GM23338 (cell line): ENCODE measurements around the gene RNF31. TPM values are rescaled to one million over a fixed set of nuclear protein-coding genes. Genes with fewer than 3 reads are reported as not detected.

Source experiments
- ATAC-seq: fragments of 200-7000 bp; cut with Tn5 transposase; 3 replicates; pipeline ENCODE4 v1.9.1; 2020
- DNase-seq: peaks from one replicate; pipeline ENCODE4 v3.0.0-alpha.2; 2015; ENCODE audit warnings: low spot score
- H2AFZ ChIP-seq: fragments of 200-600 bp; sonication (generic); 2 replicates; pipeline ENCODE4 v1.8.0; 2016; ENCODE audit warnings: antibody characterized with exemption, mild to moderate bottlenecking, moderate library complexity
- H3F3A ChIP-seq: fragments of 200-600 bp; sonication (generic); replicated peaks from 2 replicates; pipeline ENCODE4 v1.8.0; 2017; ENCODE audit warnings: antibody characterized with exemption, mixed run types, low read depth
- H3K27ac ChIP-seq: fragments of 200-600 bp; sonication (generic); 2 replicates; pipeline ENCODE4 v1.6.1; 2016; ENCODE audit warnings: low read depth
- H3K27me3 ChIP-seq: fragments of 200-600 bp; sonication (generic); 2 replicates; pipeline ENCODE4 v1.8.0; 2016; ENCODE audit warnings: mild to moderate bottlenecking, mixed run types, moderate library complexity; ENCODE audit not compliant: insufficient read depth
- H3K36me3 ChIP-seq: fragments of 200-600 bp; sonication (generic); 2 replicates; pipeline ENCODE4 v1.8.0; 2016; ENCODE audit warnings: mild to moderate bottlenecking; ENCODE audit not compliant: insufficient read depth
- H3K4me1 ChIP-seq: fragments of 200-600 bp; sonication (generic); 2 replicates; pipeline ENCODE4 v1.8.0; 2016; ENCODE audit warnings: mild to moderate bottlenecking, moderate library complexity; ENCODE audit not compliant: insufficient read depth
- H3K4me2 ChIP-seq: fragments of 200-600 bp; sonication (generic); 2 replicates; pipeline ENCODE4 v1.7.1; 2017; ENCODE audit warnings: mixed run types
- H3K4me3 ChIP-seq: fragments of 200-600 bp; sonication (generic); 2 replicates; pipeline ENCODE4 v1.6.1; 2016; ENCODE audit warnings: mixed run types
- H3K79me2 ChIP-seq: fragments of 200-600 bp; sonication (generic); replicated peaks from 2 replicates; pipeline ENCODE4 v1.8.0; 2017; ENCODE audit warnings: mild to moderate bottlenecking; ENCODE audit not compliant: insufficient read depth
- H3K9me2 ChIP-seq: fragments of 200-600 bp; sonication (generic); 2 replicates; pipeline ENCODE4 v1.8.0; 2017; ENCODE audit not compliant: insufficient read depth
- H4K20me1 ChIP-seq: fragments of 200-600 bp; sonication (generic); replicated peaks from 2 replicates; pipeline ENCODE4 v1.8.0; 2017; ENCODE audit warnings: mild to moderate bottlenecking; ENCODE audit not compliant: insufficient read depth
- H3K27ac Mint-ChIP-seq: 2 replicates; pipeline ENCODE4 v1.8.0; 2020; ENCODE audit warnings: inconsistent platforms, mild to moderate bottlenecking, moderate library complexity, mixed read lengths
- H3K27me3 Mint-ChIP-seq: 3 replicates; pipeline ENCODE4 v1.8.0; 2022; ENCODE audit warnings: low read depth, mild to moderate bottlenecking, moderate library complexity, mixed read lengths, inconsistent platforms; ENCODE audit not compliant: insufficient read depth, poor library complexity
- H3K36me3 Mint-ChIP-seq: 3 replicates; pipeline ENCODE4 v1.8.0; 2021; ENCODE audit warnings: low read depth, mild to moderate bottlenecking, inconsistent platforms, moderate library complexity, mixed read lengths
- H3K4me1 Mint-ChIP-seq: 3 replicates; pipeline ENCODE4 v1.8.0; 2020; ENCODE audit warnings: mild to moderate bottlenecking, inconsistent platforms, mixed read lengths
- H3K4me3 Mint-ChIP-seq: 3 replicates; pipeline ENCODE4 v1.8.0; 2021; ENCODE audit warnings: moderate library complexity, mild to moderate bottlenecking, inconsistent platforms, mixed read lengths
- H3K9me3 Mint-ChIP-seq: 3 replicates; pipeline ENCODE4 v1.8.0; 2020; ENCODE audit warnings: moderate library complexity, mild to moderate bottlenecking, inconsistent platforms, mixed read lengths
- CREB1 ChIP-seq: fragments of 250-450 bp; sonication (Bioruptor Pico); IDR thresholded peaks from 2 replicates; pipeline ENCODE4 v1.5.0; 2020; ENCODE audit warnings: low read depth, mild to moderate bottlenecking, moderate library complexity
- EZH2 ChIP-seq: fragments of 200-600 bp; sonication (generic); IDR thresholded peaks from one replicate; pipeline ENCODE4 v1.8.0; 2017; ENCODE audit warnings: antibody characterized with exemption, mild to moderate bottlenecking, low read depth; ENCODE audit not compliant: unreplicated experiment
- EZH2phosphoT487 ChIP-seq: fragments of 200-600 bp; sonication (generic); IDR thresholded peaks from one replicate; pipeline ENCODE4 v1.8.1; 2018; ENCODE audit warnings: antibody characterized with exemption; ENCODE audit not compliant: unreplicated experiment
- JUNB ChIP-seq: IDR thresholded peaks from one replicate; pipeline ENCODE4 v1.6.1; 2016; ENCODE audit warnings: antibody characterized with exemption; ENCODE audit not compliant: unreplicated experiment
- NANOG ChIP-seq: IDR thresholded peaks from 2 replicates; pipeline ENCODE4 v1.6.1; 2016; ENCODE audit warnings: antibody characterized with exemption, borderline replicate concordance
- POLR2AphosphoS5 ChIP-seq: IDR thresholded peaks from 2 replicates; pipeline ENCODE4 v1.6.1; 2016; ENCODE audit warnings: antibody characterized with exemption, low read depth
- STAT1 ChIP-seq: IDR thresholded peaks from one replicate; pipeline ENCODE4 v1.6.1; 2016; ENCODE audit warnings: antibody characterized with exemption; ENCODE audit not compliant: unreplicated experiment
- ZNF114 ChIP-seq: fragments of 250-450 bp; sonication (Bioruptor Pico); IDR thresholded peaks from 2 replicates; pipeline ENCODE4 v1.5.0; 2020; ENCODE audit warnings: mild to moderate bottlenecking, moderate library complexity
- ZNF331 ChIP-seq: fragments of 250-450 bp; sonication (Bioruptor Pico); IDR thresholded peaks from 2 replicates; pipeline ENCODE4 v1.5.0; 2020; ENCODE audit warnings: low read depth, mild to moderate bottlenecking, moderate library complexity
- polyA plus RNA-seq: library from polyadenylated mRNA; unstranded; fragments of >200 nt; fragmentation: Nextera tagmentation; extraction: Ambion mirVana; gene quantifications from 2 replicates; pipeline ENCODE4 v1.2.1, GENCODE V29; 2016
- total RNA-seq: library from RNA; depleted of rRNA; stranded (reverse); fragments of >200 nt; shearing (Covaris generic); gene quantifications from 2 replicates; pipeline ENCODE4 v1.2.3, GENCODE V29; 2014
- TF ChIP-seq, protein P1 (sequence below): IDR thresholded peaks from one replicate; pipeline ENCODE4 v1.6.1; 2018; ENCODE audit warnings: antibody characterized with exemption; ENCODE audit not compliant: unreplicated experiment
- TF ChIP-seq, protein P2 (sequence below): IDR thresholded peaks from 2 replicates; pipeline ENCODE4 v1.6.1; 2016; ENCODE audit warnings: antibody characterized with exemption
- TF ChIP-seq, protein P3 (sequence below): fragments of 250-450 bp; sonication (Bioruptor Pico); IDR thresholded peaks from 2 replicates; pipeline ENCODE4 v1.5.0; 2020; ENCODE audit warnings: mild to moderate bottlenecking, moderate library complexity
- TF ChIP-seq, protein P4 (sequence below), 2 experiments: fragments of 200-600 bp in 1 of 2; sonication (generic) in 1 of 2; conservative IDR thresholded peaks; 2 replicates each; pipeline versions ENCODE4 v1.5.1 to v1.6.1; 2016 to 2017; ENCODE audit warnings: antibody characterized with exemption in 2 of 2, low read depth in 2 of 2, mild to moderate bottlenecking in 2 of 2, moderate library complexity in 1 of 2

RNF31 gene
- total and polyA plus RNA-seq, 2 experiments from 2014 or later = 54.8 to 87.4 TPM

DNA sequence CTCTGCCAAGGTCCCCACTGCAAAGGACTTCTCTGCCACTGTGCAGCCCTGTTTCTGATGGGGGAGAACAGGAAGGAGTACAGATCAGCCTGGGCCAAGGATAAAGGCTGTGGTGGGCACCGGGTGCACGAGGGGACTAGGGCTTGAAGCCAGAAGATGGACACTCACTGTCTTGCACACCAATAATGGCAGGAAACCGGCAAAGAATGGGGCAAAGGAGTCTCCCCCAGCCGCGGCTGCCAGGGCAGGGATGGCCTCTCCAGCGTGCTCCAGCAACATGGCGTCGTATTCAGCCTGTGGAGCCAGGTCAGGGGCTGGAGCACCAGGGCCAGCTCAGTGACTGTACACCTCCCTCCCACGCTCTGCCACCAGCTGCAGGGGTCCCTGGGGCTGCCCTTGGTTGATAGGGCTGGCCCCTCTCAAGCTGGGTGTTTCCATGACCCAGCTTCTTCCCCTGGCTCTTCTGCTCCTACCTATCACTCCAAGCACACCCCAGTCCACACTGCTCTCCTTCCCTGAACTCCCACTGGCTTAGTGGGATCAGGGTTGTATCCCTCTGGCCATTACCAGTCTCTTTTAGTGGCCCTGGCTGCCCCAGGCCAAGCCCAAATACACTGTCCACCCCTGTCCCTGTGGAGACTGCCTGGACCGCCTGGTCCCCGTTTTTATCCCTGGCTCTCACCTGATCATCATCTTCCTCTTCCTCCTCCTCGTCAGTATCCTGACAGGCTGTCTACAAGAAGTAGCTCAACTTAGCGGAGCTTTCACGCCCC is 35.0 kb downstream of the RNF31 start:
- Histone ChIP-seq H2AFZ (no peak overlapping the region), H3K27ac (no peak overlapping the region), H3K4me1 (no peaks in the 10 kb centered on the region), H4K20me1 (no peaks in the 10 kb centered on the region; the same call in 1 of the 2 replicates), H3K4me2 (no peak overlapping the region), H3F3A (no peaks in the 10 kb centered on the region), H3K36me3 (no peaks in the 10 kb centered on the region; the same call in 1 of the 2 replicates), H3K27me3 (no peaks in the 10 kb centered on the region), H3K9me2 (no peaks in the 10 kb centered on the region), H3K4me3 (no peak overlapping the region), H3K79me2 (peaks cover 6% of the 10 kb centered on the region; the same call in 1 of the 2 replicates)
- Mint-ChIP-seq H3K4me1 (peaks cover 4% of the 10 kb centered on the region), H3K27ac (peak overlapping the region; percentile 56; the same call in 1 of the 2 replicates), H3K36me3 (peaks cover 81% of the 10 kb centered on the region), H3K4me3 (peak overlapping the region; percentile 24; the same call in 1 of the 3 replicates), H3K27me3 (peaks cover 34% of the 10 kb centered on the region), H3K9me3 (peaks cover 3% of the 10 kb centered on the region; the same call in 2 of the 3 replicates)
- no peak for ATAC-seq
- DNase-seq = no peak
- TF ChIP-seq NANOG = no peak
- no peak for TF ChIP-seq ZNF114 (CRISPR knock-in tag)
- TF ChIP-seq, protein P1, sequence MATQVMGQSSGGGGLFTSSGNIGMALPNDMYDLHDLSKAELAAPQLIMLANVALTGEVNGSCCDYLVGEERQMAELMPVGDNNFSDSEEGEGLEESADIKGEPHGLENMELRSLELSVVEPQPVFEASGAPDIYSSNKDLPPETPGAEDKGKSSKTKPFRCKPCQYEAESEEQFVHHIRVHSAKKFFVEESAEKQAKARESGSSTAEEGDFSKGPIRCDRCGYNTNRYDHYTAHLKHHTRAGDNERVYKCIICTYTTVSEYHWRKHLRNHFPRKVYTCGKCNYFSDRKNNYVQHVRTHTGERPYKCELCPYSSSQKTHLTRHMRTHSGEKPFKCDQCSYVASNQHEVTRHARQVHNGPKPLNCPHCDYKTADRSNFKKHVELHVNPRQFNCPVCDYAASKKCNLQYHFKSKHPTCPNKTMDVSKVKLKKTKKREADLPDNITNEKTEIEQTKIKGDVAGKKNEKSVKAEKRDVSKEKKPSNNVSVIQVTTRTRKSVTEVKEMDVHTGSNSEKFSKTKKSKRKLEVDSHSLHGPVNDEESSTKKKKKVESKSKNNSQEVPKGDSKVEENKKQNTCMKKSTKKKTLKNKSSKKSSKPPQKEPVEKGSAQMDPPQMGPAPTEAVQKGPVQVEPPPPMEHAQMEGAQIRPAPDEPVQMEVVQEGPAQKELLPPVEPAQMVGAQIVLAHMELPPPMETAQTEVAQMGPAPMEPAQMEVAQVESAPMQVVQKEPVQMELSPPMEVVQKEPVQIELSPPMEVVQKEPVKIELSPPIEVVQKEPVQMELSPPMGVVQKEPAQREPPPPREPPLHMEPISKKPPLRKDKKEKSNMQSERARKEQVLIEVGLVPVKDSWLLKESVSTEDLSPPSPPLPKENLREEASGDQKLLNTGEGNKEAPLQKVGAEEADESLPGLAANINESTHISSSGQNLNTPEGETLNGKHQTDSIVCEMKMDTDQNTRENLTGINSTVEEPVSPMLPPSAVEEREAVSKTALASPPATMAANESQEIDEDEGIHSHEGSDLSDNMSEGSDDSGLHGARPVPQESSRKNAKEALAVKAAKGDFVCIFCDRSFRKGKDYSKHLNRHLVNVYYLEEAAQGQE = no peak
- TF ChIP-seq, protein P2, sequence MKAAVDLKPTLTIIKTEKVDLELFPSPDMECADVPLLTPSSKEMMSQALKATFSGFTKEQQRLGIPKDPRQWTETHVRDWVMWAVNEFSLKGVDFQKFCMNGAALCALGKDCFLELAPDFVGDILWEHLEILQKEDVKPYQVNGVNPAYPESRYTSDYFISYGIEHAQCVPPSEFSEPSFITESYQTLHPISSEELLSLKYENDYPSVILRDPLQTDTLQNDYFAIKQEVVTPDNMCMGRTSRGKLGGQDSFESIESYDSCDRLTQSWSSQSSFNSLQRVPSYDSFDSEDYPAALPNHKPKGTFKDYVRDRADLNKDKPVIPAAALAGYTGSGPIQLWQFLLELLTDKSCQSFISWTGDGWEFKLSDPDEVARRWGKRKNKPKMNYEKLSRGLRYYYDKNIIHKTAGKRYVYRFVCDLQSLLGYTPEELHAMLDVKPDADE = no peak
- TF ChIP-seq JUNB = no peak
- TF ChIP-seq POLR2AphosphoS5 = no peak
- TF ChIP-seq EZH2 = no peak
- TF ChIP-seq, protein P3, sequence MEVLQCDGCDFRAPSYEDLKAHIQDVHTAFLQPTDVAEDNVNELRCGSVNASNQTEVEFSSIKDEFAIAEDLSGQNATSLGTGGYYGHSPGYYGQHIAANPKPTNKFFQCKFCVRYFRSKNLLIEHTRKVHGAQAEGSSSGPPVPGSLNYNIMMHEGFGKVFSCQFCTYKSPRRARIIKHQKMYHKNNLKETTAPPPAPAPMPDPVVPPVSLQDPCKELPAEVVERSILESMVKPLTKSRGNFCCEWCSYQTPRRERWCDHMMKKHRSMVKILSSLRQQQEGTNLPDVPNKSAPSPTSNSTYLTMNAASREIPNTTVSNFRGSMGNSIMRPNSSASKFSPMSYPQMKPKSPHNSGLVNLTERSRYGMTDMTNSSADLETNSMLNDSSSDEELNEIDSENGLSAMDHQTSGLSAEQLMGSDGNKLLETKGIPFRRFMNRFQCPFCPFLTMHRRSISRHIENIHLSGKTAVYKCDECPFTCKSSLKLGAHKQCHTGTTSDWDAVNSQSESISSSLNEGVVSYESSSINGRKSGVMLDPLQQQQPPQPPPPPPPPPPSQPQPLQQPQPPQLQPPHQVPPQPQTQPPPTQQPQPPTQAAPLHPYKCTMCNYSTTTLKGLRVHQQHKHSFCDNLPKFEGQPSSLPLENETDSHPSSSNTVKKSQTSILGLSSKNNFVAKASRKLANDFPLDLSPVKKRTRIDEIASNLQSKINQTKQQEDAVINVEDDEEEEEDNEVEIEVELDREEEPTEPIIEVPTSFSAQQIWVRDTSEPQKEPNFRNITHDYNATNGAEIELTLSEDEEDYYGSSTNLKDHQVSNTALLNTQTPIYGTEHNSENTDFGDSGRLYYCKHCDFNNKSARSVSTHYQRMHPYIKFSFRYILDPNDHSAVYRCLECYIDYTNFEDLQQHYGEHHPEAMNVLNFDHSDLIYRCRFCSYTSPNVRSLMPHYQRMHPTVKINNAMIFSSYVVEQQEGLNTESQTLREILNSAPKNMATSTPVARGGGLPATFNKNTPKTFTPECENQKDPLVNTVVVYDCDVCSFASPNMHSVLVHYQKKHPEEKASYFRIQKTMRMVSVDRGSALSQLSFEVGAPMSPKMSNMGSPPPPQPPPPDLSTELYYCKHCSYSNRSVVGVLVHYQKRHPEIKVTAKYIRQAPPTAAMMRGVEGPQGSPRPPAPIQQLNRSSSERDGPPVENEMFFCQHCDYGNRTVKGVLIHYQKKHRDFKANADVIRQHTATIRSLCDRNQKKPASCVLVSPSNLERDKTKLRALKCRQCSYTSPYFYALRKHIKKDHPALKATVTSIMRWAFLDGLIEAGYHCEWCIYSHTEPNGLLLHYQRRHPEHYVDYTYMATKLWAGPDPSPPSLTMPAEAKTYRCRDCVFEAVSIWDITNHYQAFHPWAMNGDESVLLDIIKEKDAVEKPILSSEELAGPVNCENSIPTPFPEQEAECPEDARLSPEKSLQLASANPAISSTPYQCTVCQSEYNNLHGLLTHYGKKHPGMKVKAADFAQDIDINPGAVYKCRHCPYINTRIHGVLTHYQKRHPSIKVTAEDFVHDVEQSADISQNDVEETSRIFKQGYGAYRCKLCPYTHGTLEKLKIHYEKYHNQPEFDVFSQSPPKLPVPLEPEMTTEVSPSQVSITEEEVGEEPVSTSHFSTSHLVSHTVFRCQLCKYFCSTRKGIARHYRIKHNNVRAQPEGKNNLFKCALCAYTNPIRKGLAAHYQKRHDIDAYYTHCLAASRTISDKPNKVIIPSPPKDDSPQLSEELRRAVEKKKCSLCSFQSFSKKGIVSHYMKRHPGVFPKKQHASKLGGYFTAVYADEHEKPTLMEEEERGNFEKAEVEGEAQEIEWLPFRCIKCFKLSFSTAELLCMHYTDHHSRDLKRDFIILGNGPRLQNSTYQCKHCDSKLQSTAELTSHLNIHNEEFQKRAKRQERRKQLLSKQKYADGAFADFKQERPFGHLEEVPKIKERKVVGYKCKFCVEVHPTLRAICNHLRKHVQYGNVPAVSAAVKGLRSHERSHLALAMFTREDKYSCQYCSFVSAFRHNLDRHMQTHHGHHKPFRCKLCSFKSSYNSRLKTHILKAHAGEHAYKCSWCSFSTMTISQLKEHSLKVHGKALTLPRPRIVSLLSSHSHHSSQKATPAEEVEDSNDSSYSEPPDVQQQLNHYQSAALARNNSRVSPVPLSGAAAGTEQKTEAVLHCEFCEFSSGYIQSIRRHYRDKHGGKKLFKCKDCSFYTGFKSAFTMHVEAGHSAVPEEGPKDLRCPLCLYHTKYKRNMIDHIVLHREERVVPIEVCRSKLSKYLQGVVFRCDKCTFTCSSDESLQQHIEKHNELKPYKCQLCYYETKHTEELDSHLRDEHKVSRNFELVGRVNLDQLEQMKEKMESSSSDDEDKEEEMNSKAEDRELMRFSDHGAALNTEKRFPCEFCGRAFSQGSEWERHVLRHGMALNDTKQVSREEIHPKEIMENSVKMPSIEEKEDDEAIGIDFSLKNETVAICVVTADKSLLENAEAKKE (CRISPR knock-in tag) = no peak
- TF ChIP-seq ZNF331 (CRISPR knock-in tag) = no peak
- no peak for TF ChIP-seq CREB1
- TF ChIP-seq, protein P4, sequence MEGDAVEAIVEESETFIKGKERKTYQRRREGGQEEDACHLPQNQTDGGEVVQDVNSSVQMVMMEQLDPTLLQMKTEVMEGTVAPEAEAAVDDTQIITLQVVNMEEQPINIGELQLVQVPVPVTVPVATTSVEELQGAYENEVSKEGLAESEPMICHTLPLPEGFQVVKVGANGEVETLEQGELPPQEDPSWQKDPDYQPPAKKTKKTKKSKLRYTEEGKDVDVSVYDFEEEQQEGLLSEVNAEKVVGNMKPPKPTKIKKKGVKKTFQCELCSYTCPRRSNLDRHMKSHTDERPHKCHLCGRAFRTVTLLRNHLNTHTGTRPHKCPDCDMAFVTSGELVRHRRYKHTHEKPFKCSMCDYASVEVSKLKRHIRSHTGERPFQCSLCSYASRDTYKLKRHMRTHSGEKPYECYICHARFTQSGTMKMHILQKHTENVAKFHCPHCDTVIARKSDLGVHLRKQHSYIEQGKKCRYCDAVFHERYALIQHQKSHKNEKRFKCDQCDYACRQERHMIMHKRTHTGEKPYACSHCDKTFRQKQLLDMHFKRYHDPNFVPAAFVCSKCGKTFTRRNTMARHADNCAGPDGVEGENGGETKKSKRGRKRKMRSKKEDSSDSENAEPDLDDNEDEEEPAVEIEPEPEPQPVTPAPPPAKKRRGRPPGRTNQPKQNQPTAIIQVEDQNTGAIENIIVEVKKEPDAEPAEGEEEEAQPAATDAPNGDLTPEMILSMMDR (conservative IDR thresholded peaks at IDR 0.05; ENCODE audit: low read depth in 2 of 2) = no peak
- no peak for TF ChIP-seq EZH2phosphoT487
- no peak for TF ChIP-seq STAT1
